DOHH2 (cell line): ENCODE measurements around the gene SCIN.
"Not testable (repeated sequence)": the region's sequence is repeated elsewhere in the genome, so short reads cannot be mapped to it uniquely, and the experiment has no call there.

ENCODE experiments used
- CTCF ChIP-seq: fragments of 200-600 bp; sonication (generic); IDR thresholded peaks from one replicate; pipeline ENCODE4 v1.5.1; 2014; ENCODE audit warnings: antibody characterized with exemption, mild to moderate bottlenecking, low read depth, low read length; ENCODE audit not compliant: poor library complexity, severe bottlenecking
- EZH2phosphoT487 ChIP-seq: fragments of 200-600 bp; sonication (generic); IDR thresholded peaks from 2 replicates; pipeline ENCODE4 v1.6.1; 2017; ENCODE audit warnings: borderline replicate concordance, mild to moderate bottlenecking, antibody characterized with exemption, low read length, moderate library complexity, mixed read lengths

GRCh38 chr7:12645212-12645611, 74.7 kb downstream of the SCIN start:
- TF ChIP-seq CTCF, EZH2phosphoT487: not testable (repeated sequence)
